Measurements from ENCODE around the gene LHX2. TPM values are rescaled to one million over a fixed set of nuclear protein-coding genes. Genes with fewer than 3 reads are reported as not detected.

Gene LHX2, protein sequence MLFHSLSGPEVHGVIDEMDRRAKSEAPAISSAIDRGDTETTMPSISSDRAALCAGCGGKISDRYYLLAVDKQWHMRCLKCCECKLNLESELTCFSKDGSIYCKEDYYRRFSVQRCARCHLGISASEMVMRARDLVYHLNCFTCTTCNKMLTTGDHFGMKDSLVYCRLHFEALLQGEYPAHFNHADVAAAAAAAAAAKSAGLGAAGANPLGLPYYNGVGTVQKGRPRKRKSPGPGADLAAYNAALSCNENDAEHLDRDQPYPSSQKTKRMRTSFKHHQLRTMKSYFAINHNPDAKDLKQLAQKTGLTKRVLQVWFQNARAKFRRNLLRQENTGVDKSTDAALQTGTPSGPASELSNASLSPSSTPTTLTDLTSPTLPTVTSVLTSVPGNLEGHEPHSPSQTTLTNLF
- total RNA-seq (2022) (not detected in 2 replicates), Bru-seq, nascent RNA (percentile 4 among the genes with signal in this experiment), BruChase-seq, experiment 1, labeled RNA remaining after a 6-hour chase (percentile 4 among the genes with signal in this experiment), BruChase-seq, experiment 2, labeled RNA remaining after a 2-hour chase (not detected)
- long read RNA-seq = 0 reads

DNA sequence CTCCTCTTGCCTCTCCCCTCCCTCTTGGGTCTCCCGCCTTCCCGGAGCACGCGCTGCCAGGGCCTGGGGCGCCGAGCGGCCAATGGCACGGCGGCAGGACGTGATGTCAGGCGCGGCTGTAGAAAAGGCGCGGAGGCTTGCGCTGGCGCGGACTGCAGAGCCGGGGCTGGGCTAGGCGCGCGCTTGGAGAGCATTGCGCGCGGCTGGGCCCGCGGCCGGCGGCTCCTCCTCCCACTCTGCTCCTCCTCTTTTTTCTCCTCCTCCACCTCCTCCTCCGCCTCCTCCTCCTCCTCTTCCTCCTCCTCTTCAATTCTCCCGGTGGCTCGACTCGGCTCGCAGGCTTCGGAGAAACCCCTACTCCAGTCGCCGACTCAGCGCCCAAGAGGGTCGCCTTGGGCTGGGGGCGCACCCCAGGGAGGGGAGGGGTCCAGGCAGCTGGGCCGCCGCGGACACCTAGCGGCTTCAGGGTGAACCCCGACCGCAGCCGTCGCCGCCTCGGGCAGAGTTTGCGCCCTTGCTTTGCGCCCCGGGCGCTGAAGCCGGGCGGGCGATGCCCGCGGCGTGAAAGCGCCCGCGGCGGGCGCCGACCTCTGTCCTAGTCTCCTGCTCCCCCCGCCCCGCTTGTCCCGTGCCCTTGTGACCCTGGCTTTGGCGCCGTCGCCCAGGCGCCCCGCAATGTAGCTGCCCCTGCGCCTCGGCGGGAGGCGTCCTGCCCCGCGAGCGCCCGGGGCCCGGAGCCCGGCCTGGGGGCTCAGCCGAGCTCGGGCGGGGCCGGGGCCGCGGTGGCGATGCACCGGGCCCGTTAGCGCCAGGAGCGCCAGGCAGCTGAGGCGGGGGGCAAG is at the start of gene LHX2:
Gene LHX2 (plus strand): TSS at position 309 of the 842 bp plus-strand sequence. CDS start 581 bp downstream, outside the sequence.
- TF ChIP-seq, protein P1, sequence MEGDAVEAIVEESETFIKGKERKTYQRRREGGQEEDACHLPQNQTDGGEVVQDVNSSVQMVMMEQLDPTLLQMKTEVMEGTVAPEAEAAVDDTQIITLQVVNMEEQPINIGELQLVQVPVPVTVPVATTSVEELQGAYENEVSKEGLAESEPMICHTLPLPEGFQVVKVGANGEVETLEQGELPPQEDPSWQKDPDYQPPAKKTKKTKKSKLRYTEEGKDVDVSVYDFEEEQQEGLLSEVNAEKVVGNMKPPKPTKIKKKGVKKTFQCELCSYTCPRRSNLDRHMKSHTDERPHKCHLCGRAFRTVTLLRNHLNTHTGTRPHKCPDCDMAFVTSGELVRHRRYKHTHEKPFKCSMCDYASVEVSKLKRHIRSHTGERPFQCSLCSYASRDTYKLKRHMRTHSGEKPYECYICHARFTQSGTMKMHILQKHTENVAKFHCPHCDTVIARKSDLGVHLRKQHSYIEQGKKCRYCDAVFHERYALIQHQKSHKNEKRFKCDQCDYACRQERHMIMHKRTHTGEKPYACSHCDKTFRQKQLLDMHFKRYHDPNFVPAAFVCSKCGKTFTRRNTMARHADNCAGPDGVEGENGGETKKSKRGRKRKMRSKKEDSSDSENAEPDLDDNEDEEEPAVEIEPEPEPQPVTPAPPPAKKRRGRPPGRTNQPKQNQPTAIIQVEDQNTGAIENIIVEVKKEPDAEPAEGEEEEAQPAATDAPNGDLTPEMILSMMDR (IDR thresholded peaks at IDR 0.05; ENCODE audit: unreplicated experiment) = no peak
- no TSS peak for BruUV-seq (replicated peaks)
- DNase-seq = peak; percentile 52
- intact Hi-C loops (cut with micrococcal nuclease; ENCODE audit: unreplicated experiment) = no loop called here
- Mint-ChIP-seq H3K9me3 (ENCODE audit: low read depth, unreplicated experiment) (no peaks in the 10 kb centered on the region), H3K36me3 (ENCODE audit: insufficient read depth, unreplicated experiment) (no peaks in the 10 kb centered on the region), H3K4me1 (ENCODE audit: low read depth, unreplicated experiment) (peaks cover 4% of the 10 kb centered on the region), H3K27me3 (ENCODE audit: unreplicated experiment) (peaks cover 83% of the 10 kb centered on the region), H3K4me3 (ENCODE audit: low read depth, unreplicated experiment) (peak within 1 kb of the TSS; percentile 67), H3K27ac (ENCODE audit: unreplicated experiment) (no peak within 1 kb of the TSS)
- CTCF ChIA-PET = no interaction called here

DNA sequence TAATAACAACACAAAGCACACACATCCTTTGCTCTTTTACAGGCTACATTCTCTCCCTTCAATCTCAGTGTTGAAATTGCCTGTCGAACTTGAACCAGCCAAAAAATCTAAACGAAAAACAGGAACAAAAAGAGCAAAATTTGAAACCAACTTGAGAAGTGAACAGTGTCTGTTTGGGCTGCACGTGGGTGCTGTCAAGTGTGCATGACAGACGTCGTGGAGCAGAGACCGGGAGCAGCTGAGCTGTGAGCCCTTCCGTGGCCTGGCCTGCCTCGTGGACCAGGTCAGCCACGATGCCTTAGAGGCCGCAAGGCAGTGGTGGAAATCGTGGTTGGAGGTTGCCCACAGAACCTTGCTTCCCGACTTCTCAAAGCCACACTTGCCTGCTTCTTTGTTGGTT is 46.8 kb upstream of the LHX2 start:
- H3K4me3 Mint-ChIP-seq (ENCODE audit: low read depth, unreplicated experiment) = no peak overlapping the region
- TF ChIP-seq, protein P1 (IDR thresholded peaks at IDR 0.05; ENCODE audit: unreplicated experiment) = no peak
- no peak overlapping the region for H3K27ac Mint-ChIP-seq (ENCODE audit: unreplicated experiment)
- no peaks in the 10 kb centered on the region for H3K4me1 Mint-ChIP-seq (ENCODE audit: low read depth, unreplicated experiment)
- no peaks in the 10 kb centered on the region for H3K9me3 Mint-ChIP-seq (ENCODE audit: low read depth, unreplicated experiment)
- DNase-seq = no peak
- peaks cover 57% of the 10 kb centered on the region for H3K27me3 Mint-ChIP-seq (ENCODE audit: unreplicated experiment)
- BruUV-seq (replicated peaks) = no TSS peak
- intact Hi-C loops (cut with micrococcal nuclease; ENCODE audit: unreplicated experiment) = no loop called here
- no peaks in the 10 kb centered on the region for H3K36me3 Mint-ChIP-seq (ENCODE audit: insufficient read depth, unreplicated experiment)
- CTCF ChIA-PET = no interaction called here

DNA sequence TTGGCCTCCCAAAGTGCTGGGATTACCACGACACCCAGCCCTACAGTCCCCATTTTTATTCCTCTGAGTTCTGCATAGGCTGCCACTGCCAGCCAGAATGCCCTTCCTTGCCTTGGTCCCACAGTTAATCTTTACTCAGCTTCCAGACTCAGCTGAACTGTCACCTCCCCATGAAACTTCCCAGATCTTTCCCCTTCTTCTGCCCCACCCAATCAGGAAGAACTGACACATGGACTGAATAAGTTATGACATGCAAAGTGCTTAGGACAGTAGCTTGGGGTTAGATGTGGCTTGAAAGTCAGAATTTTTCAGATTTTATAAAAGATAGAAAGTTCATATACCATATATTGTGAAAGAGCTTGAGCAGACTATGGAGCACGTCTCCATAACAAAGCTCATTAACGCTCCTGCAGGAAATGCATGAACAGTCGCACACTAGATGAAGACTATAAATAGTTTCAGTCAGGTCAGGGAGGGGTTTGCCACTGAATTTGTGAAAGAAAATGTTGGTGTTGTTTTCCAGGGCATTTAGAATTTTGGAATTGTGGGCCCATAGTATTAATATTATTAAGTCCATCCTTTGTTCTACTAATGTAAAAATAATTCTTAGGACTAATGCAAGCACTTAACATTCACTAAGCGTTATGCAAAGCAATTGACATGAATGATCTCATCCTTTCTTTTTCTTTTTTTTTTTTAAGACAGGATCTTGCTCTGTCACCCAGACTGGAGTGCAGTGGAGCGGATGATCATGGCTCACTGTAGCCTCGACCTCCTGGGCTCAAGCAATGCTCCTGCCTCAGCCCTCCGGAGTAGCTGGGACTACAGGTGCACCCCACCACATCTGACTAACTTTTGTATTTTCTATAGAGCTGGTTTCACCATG is 45.5 kb upstream of the LHX2 start:
- H3K9me3 Mint-ChIP-seq (ENCODE audit: low read depth, unreplicated experiment) = no peaks in the 10 kb centered on the region
- TF ChIP-seq, protein P1 (IDR thresholded peaks at IDR 0.05; ENCODE audit: unreplicated experiment) = no peak
- H3K27ac Mint-ChIP-seq (ENCODE audit: unreplicated experiment) = no peak overlapping the region
- no peak for DNase-seq
- H3K36me3 Mint-ChIP-seq (ENCODE audit: insufficient read depth, unreplicated experiment) = no peaks in the 10 kb centered on the region
- no peaks in the 10 kb centered on the region for H3K4me1 Mint-ChIP-seq (ENCODE audit: low read depth, unreplicated experiment)
- H3K27me3 Mint-ChIP-seq (ENCODE audit: unreplicated experiment) = peaks cover 45% of the 10 kb centered on the region
- no peak overlapping the region for H3K4me3 Mint-ChIP-seq (ENCODE audit: low read depth, unreplicated experiment)
- intact Hi-C loops (cut with micrococcal nuclease; ENCODE audit: unreplicated experiment) = no loop called here
- CTCF ChIA-PET = no interaction called here
- no TSS peak for BruUV-seq (replicated peaks)

DNA sequence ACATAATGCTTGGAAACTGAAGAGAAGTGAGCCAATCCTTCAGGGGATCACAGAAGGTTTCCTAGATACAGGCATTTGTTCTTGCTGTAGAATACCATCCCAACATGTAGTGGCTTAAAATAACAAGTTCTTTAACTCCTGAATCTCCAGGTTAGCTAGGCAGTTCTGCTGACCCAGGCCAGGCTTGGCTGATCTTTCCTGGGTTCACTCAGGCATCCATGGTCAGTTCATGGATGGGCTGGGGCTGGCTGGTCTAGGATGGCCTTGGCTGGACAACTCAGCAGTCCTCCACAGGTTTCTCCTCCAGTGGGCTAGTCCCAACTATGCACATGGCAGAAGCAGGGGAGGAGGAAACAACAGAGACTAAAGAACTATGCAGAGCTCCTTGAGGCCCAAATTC is 44.2 kb upstream of the LHX2 start:
- intact Hi-C loops (cut with micrococcal nuclease; ENCODE audit: unreplicated experiment) = no loop called here
- Mint-ChIP-seq H3K9me3 (ENCODE audit: low read depth, unreplicated experiment) (no peaks in the 10 kb centered on the region), H3K4me1 (ENCODE audit: low read depth, unreplicated experiment) (no peaks in the 10 kb centered on the region), H3K4me3 (ENCODE audit: low read depth, unreplicated experiment) (no peak overlapping the region), H3K27me3 (ENCODE audit: unreplicated experiment) (peaks cover 38% of the 10 kb centered on the region), H3K27ac (ENCODE audit: unreplicated experiment) (no peak overlapping the region), H3K36me3 (ENCODE audit: insufficient read depth, unreplicated experiment) (no peaks in the 10 kb centered on the region)
- CTCF ChIA-PET = interaction anchor here (0.6 kb wide), 1 partner anchor 76 kb away, joined by 3 read pairs; no protein-coding TSS in a partner anchor
- DNase-seq = no peak
- TF ChIP-seq, protein P1 (IDR thresholded peaks at IDR 0.05; ENCODE audit: unreplicated experiment) = no peak
- BruUV-seq (replicated peaks) = no TSS peak
